Upper lobe of left lung (tissue), 4 donors: ENCODE data around the gene DAPL1.

Experiments
- CTCF ChIP-seq, 6 experiments: fragments of 450-650 bp in 4 of 6; fragments of 200-600 bp in 2 of 6; sonication (generic) in 2 of 6; IDR thresholded peaks; one replicate each; pipeline ENCODE4 v1.5.1; 2016 to 2019; ENCODE audit warnings: antibody characterized with exemption in 6 of 6
- EP300 ChIP-seq, 4 donors: sonication (generic); formaldehyde crosslinking; IDR thresholded peaks; one replicate each; pipeline ENCODE4 v1.5.1; 2017; ENCODE audit warnings: antibody characterized with exemption in 4 of 4, control low read depth in 2 of 4
- POLR2A ChIP-seq, 4 donors: fragments of 450-650 bp; IDR thresholded peaks; one replicate each; pipeline ENCODE4 v1.5.1; 2016 to 2017; ENCODE audit warnings: antibody characterized with exemption in 4 of 4, mild to moderate bottlenecking in 2 of 4
- POLR2AphosphoS5 ChIP-seq, 2 donors: sonication (generic); formaldehyde crosslinking; IDR thresholded peaks; one replicate each; pipeline ENCODE4 v1.5.1; 2017; ENCODE audit warnings: antibody characterized with exemption in 2 of 2

- no peak for TF ChIP-seq EP300 (IDR thresholded peaks at IDR 0.05)
- TF ChIP-seq CTCF (IDR thresholded peaks at IDR 0.05): no peak
- no peak for TF ChIP-seq POLR2A (IDR thresholded peaks at IDR 0.05)
- TF ChIP-seq POLR2AphosphoS5 (IDR thresholded peaks at IDR 0.05): no peak
Observed at GRCh38 chr2:158809816-158810215, 14.7 kb downstream of the DAPL1 start.
